WTC11 (cell line): ENCODE data around the gene PDE8B. TPM values are rescaled to one million over a fixed set of nuclear protein-coding genes. Genes with fewer than 3 reads are reported as not detected.

ENCODE experiments used
- ATAC-seq: fragments of 200-7000 bp; cut with Tn5 transposase; 2 replicates; pipeline ENCODE4 v1.10.0; 2021; ENCODE audit warnings: mild to moderate bottlenecking, moderate library complexity
- CTCF ChIA-PET: fragments of 300-600 bp; sonication (Branson Sonifier 250); formaldehyde crosslinking; loops from one replicate; lab custom pipeline; 2021; ENCODE audit warnings: antibody characterized with exemption; lab: Charles Lee
- POLR2A ChIA-PET: fragments of 350-600 bp; sonication (Branson Sonifier 250); formaldehyde crosslinking; loops from one replicate; lab custom pipeline; 2021; ENCODE audit warnings: antibody characterized with exemption; lab: Charles Lee
- DNase-seq: peaks from one replicate; pipeline ENCODE4 v3.0.0; 2021; ENCODE audit warnings: low spot score
- H3K27ac Mint-ChIP-seq: 2 replicates; pipeline ENCODE4 v1.8.0; 2021; ENCODE audit warnings: mixed read lengths
- H3K27me3 Mint-ChIP-seq: 2 replicates; pipeline ENCODE4 v1.8.0; 2021; ENCODE audit warnings: low read depth, mild to moderate bottlenecking, moderate library complexity, mixed read lengths
- H3K36me3 Mint-ChIP-seq: 2 replicates; pipeline ENCODE4 v1.8.0; 2021; ENCODE audit warnings: mixed read lengths
- H3K4me1 Mint-ChIP-seq: 2 replicates; pipeline ENCODE4 v1.8.0; 2022; ENCODE audit warnings: mixed read lengths
- H3K4me3 Mint-ChIP-seq: 2 replicates; pipeline ENCODE4 v1.8.0; 2021; ENCODE audit warnings: mild to moderate bottlenecking, moderate library complexity, mixed read lengths
- H3K9me3 Mint-ChIP-seq: 2 replicates; pipeline ENCODE4 v1.8.0; 2021; ENCODE audit warnings: mixed read lengths
- ATF1 ChIP-seq: sonication (generic); formaldehyde crosslinking; IDR thresholded peaks from 2 replicates; pipeline ENCODE4 v1.8.1; 2023; ENCODE audit warnings: mild to moderate bottlenecking, moderate library complexity, missing genetic modification reagents
- CBFB ChIP-seq: sonication (generic); formaldehyde crosslinking; IDR thresholded peaks from 2 replicates; pipeline ENCODE4 v1.8.1; 2022; ENCODE audit warnings: mild to moderate bottlenecking, low read depth, missing genetic modification reagents
- ESRRA ChIP-seq: sonication (generic); formaldehyde crosslinking; IDR thresholded peaks from 2 replicates; pipeline ENCODE4 v1.8.1; 2022; ENCODE audit warnings: mild to moderate bottlenecking, missing genetic modification reagents, borderline replicate concordance
- FOXK1 ChIP-seq: sonication (generic); formaldehyde crosslinking; IDR thresholded peaks from 2 replicates; pipeline ENCODE4 v1.8.0; 2022; ENCODE audit warnings: mild to moderate bottlenecking, moderate library complexity, missing genetic modification reagents
- FOXP1 ChIP-seq: sonication (generic); formaldehyde crosslinking; IDR thresholded peaks from 2 replicates; pipeline ENCODE4 v1.8.0; 2022; ENCODE audit warnings: missing genetic modification reagents, mild to moderate bottlenecking, moderate library complexity, borderline replicate concordance
- GABPB1 ChIP-seq: sonication (generic); formaldehyde crosslinking; IDR thresholded peaks from 2 replicates; pipeline ENCODE4 v1.8.1; 2023; ENCODE audit warnings: mild to moderate bottlenecking, missing genetic modification reagents
- HMGA2 ChIP-seq: fragments of 250-450 bp; sonication (Bioruptor Pico); IDR thresholded peaks from 2 replicates; pipeline ENCODE4 v1.4.0; 2021; ENCODE audit warnings: mild to moderate bottlenecking, moderate library complexity
- MYBL2 ChIP-seq: sonication (generic); formaldehyde crosslinking; IDR thresholded peaks from 2 replicates; pipeline ENCODE4 v1.8.1; 2023; ENCODE audit warnings: mild to moderate bottlenecking, moderate library complexity, missing genetic modification reagents
- NFYB ChIP-seq: sonication (generic); formaldehyde crosslinking; conservative IDR thresholded peaks from 2 replicates; pipeline ENCODE4 v1.8.0; 2022; ENCODE audit warnings: low read depth, missing genetic modification reagents
- NR2C2 ChIP-seq: sonication (generic); formaldehyde crosslinking; IDR thresholded peaks from 2 replicates; pipeline ENCODE4 v1.8.0; 2022; ENCODE audit warnings: mild to moderate bottlenecking, missing genetic modification reagents
- PRRX2 ChIP-seq: fragments of 250-450 bp; sonication (Bioruptor Pico); IDR thresholded peaks from 2 replicates; pipeline ENCODE4 v1.8.0; 2021; ENCODE audit warnings: mild to moderate bottlenecking
- RELA ChIP-seq: sonication (generic); formaldehyde crosslinking; IDR thresholded peaks from 2 replicates; pipeline ENCODE4 v1.8.1; 2022; ENCODE audit warnings: missing genetic modification reagents, mild to moderate bottlenecking, borderline replicate concordance
- RORB ChIP-seq: fragments of 250-450 bp; sonication (Bioruptor Pico); IDR thresholded peaks from 2 replicates; pipeline ENCODE4 v1.9.0; 2021; ENCODE audit warnings: mild to moderate bottlenecking
- SMAD3 ChIP-seq: sonication (generic); formaldehyde crosslinking; IDR thresholded peaks from 2 replicates; pipeline ENCODE4 v1.8.0; 2022; ENCODE audit warnings: missing genetic modification reagents, mild to moderate bottlenecking, borderline replicate concordance
- SOX15 ChIP-seq: fragments of 250-450 bp; sonication (Bioruptor Pico); IDR thresholded peaks from 2 replicates; pipeline ENCODE4 v1.9.0; 2021; ENCODE audit warnings: mild to moderate bottlenecking
- TCF7 ChIP-seq: sonication (generic); formaldehyde crosslinking; IDR thresholded peaks from 2 replicates; pipeline ENCODE4 v1.8.0; 2022; ENCODE audit warnings: mild to moderate bottlenecking, low read depth, missing genetic modification reagents, moderate library complexity
- ZNF121 ChIP-seq: sonication (generic); formaldehyde crosslinking; IDR thresholded peaks from 2 replicates; pipeline ENCODE4 v1.8.0; 2023; ENCODE audit warnings: missing genetic modification reagents
- ZNF138 ChIP-seq: sonication (generic); formaldehyde crosslinking; conservative IDR thresholded peaks from 2 replicates; pipeline ENCODE4 v1.8.1; 2022; ENCODE audit warnings: mild to moderate bottlenecking, moderate library complexity, missing genetic modification reagents
- ZNF232 ChIP-seq: sonication (generic); formaldehyde crosslinking; IDR thresholded peaks from 2 replicates; pipeline ENCODE4 v1.8.0; 2022; ENCODE audit warnings: mild to moderate bottlenecking, missing genetic modification reagents
- ZNF263 ChIP-seq: sonication (generic); formaldehyde crosslinking; IDR thresholded peaks from 2 replicates; pipeline ENCODE4 v1.8.1; 2022; ENCODE audit warnings: low read depth, mild to moderate bottlenecking, moderate library complexity, missing genetic modification reagents
- ZNF423 ChIP-seq: fragments of 250-450 bp; sonication (Bioruptor Pico); IDR thresholded peaks from 2 replicates; pipeline ENCODE4 v2.1.2; 2022; ENCODE audit warnings: mild to moderate bottlenecking, moderate library complexity
- total RNA-seq: library from RNA; stranded (reverse); gene quantifications from 3 replicates; pipeline ENCODE4 v1.2.3, GENCODE V29; 2021
- TF ChIP-seq, protein P1 (sequence below): sonication (generic); formaldehyde crosslinking; IDR thresholded peaks from 2 replicates; pipeline ENCODE4 v1.8.1; 2023; ENCODE audit warnings: mild to moderate bottlenecking, missing genetic modification reagents
- TF ChIP-seq, protein P2 (sequence below): sonication (generic); formaldehyde crosslinking; IDR thresholded peaks from 2 replicates; pipeline ENCODE4 v1.8.1; 2023; ENCODE audit warnings: mild to moderate bottlenecking, missing genetic modification reagents
- TF ChIP-seq, protein P3 (sequence below): fragments of 250-450 bp; sonication (Bioruptor Pico); IDR thresholded peaks from 2 replicates; pipeline ENCODE4 v2.1.2; 2022; ENCODE audit warnings: mild to moderate bottlenecking, moderate library complexity
- TF ChIP-seq, protein P4 (sequence below): sonication (generic); formaldehyde crosslinking; IDR thresholded peaks from 2 replicates; pipeline ENCODE4 v1.8.0; 2022; ENCODE audit warnings: missing genetic modification reagents

Gene PDE8B
- total RNA-seq, 1 experiment from 2014 or later: 0.31 TPM

DNA sequence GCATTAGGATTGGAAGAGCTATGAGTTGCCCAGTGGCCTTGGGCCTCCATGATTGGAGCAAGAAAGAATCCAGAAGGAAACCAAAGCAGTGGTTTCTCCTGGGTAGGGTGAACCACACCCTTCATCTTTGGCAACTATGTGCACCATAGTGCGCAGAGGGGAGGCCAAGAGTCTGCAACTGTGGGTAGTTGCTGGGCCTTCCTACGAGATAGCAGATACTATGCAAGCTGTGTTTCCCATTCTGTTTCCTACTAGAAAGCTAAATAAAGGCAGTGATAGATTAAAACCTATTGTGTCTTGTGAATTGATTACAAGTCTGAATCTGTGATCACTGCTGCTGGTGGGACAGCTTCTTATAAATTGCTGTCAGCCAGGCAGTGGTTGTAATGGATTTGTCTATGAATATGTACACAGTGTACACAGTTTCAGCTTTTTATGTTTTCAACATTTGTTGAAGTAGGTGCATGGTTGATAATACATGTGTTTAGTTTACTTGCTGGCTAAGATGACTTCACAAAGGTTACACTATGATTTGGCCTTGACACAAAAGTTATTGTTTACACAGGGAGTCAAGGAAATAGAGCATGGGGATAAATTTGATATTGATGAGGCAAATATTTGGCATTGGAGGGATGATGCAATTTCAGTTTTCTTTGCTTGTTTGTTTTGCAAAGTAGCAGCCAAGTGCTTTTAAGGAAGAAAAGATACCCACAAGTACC is 23.7 kb upstream of the PDE8B start:
- TF ChIP-seq ZNF263 (CRISPR knock-in tag) (no peak), GABPB1 (CRISPR knock-in tag) (peak; percentile 91)
- TF ChIP-seq, protein P1, sequence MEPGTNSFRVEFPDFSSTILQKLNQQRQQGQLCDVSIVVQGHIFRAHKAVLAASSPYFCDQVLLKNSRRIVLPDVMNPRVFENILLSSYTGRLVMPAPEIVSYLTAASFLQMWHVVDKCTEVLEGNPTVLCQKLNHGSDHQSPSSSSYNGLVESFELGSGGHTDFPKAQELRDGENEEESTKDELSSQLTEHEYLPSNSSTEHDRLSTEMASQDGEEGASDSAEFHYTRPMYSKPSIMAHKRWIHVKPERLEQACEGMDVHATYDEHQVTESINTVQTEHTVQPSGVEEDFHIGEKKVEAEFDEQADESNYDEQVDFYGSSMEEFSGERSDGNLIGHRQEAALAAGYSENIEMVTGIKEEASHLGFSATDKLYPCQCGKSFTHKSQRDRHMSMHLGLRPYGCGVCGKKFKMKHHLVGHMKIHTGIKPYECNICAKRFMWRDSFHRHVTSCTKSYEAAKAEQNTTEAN (CRISPR knock-in tag): no peak
- H3K27ac Mint-ChIP-seq: no peak overlapping the region
- ChIA-PET CTCF (no interaction called here), POLR2A (interaction anchor here (0.5 kb wide), 1 partner anchor 721 kb away, joined by 4 read pairs; no protein-coding TSS in a partner anchor)
- peaks cover 2% of the 10 kb centered on the region for H3K9me3 Mint-ChIP-seq
- peaks cover 15% of the 10 kb centered on the region for H3K27me3 Mint-ChIP-seq
- DNase-seq (no peak), ATAC-seq (no peak)
- no peaks in the 10 kb centered on the region for H3K36me3 Mint-ChIP-seq
- H3K4me1 Mint-ChIP-seq: peaks cover 3% of the 10 kb centered on the region
- H3K4me3 Mint-ChIP-seq: no peak overlapping the region

DNA sequence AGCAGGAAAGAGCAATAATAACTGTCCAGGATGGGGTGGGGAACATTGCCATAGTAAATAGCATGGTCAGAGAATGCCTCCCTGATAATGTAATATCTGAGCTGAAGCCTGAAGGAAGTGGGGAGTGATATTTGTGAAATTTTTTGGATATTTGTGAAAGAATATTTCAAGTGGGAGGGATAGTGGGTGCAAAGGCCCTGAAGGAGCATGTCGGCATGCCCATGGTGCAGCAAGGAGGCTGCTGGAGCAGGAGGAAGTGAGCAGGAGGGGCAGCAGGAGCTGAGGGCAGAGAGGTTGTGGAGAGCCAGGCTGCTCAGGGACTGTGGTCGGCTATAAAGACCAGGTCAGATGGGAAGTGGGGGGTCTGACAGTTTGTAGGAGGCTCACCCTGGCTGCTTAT is 21.1 kb upstream of the PDE8B start:
- DNase-seq (no peak), ATAC-seq (no peak)
- Mint-ChIP-seq H3K4me3 (no peak overlapping the region), H3K27ac (no peak overlapping the region), H3K4me1 (no peaks in the 10 kb centered on the region), H3K9me3 (peaks cover 25% of the 10 kb centered on the region), H3K36me3 (no peaks in the 10 kb centered on the region), H3K27me3 (peaks cover 3% of the 10 kb centered on the region; the same call in 1 of the 2 replicates)
- CTCF ChIA-PET: no interaction called here
- POLR2A ChIA-PET: no interaction called here
- no peak for TF ChIP-seq SOX15
- no peak for TF ChIP-seq NR2C2 (CRISPR knock-in tag)
- TF ChIP-seq NFYB (CRISPR knock-in tag): no peak
- no peak for TF ChIP-seq FOXK1 (CRISPR knock-in tag)
- no peak for TF ChIP-seq ZNF423
- TF ChIP-seq, protein P2, sequence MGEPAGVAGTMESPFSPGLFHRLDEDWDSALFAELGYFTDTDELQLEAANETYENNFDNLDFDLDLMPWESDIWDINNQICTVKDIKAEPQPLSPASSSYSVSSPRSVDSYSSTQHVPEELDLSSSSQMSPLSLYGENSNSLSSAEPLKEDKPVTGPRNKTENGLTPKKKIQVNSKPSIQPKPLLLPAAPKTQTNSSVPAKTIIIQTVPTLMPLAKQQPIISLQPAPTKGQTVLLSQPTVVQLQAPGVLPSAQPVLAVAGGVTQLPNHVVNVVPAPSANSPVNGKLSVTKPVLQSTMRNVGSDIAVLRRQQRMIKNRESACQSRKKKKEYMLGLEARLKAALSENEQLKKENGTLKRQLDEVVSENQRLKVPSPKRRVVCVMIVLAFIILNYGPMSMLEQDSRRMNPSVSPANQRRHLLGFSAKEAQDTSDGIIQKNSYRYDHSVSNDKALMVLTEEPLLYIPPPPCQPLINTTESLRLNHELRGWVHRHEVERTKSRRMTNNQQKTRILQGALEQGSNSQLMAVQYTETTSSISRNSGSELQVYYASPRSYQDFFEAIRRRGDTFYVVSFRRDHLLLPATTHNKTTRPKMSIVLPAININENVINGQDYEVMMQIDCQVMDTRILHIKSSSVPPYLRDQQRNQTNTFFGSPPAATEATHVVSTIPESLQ (CRISPR knock-in tag): no peak
- no peak for TF ChIP-seq RELA
- no peak for TF ChIP-seq FOXP1 (CRISPR knock-in tag)
- TF ChIP-seq, protein P3, sequence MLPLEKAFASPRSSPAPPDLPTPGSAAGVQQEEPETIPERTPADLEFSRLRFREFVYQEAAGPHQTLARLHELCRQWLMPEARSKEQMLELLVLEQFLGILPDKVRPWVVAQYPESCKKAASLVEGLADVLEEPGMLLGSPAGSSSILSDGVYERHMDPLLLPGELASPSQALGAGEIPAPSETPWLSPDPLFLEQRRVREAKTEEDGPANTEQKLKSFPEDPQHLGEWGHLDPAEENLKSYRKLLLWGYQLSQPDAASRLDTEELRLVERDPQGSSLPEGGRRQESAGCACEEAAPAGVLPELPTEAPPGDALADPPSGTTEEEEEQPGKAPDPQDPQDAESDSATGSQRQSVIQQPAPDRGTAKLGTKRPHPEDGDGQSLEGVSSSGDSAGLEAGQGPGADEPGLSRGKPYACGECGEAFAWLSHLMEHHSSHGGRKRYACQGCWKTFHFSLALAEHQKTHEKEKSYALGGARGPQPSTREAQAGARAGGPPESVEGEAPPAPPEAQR (CRISPR knock-in tag): no peak
- no peak for TF ChIP-seq ZNF263 (CRISPR knock-in tag)

DNA sequence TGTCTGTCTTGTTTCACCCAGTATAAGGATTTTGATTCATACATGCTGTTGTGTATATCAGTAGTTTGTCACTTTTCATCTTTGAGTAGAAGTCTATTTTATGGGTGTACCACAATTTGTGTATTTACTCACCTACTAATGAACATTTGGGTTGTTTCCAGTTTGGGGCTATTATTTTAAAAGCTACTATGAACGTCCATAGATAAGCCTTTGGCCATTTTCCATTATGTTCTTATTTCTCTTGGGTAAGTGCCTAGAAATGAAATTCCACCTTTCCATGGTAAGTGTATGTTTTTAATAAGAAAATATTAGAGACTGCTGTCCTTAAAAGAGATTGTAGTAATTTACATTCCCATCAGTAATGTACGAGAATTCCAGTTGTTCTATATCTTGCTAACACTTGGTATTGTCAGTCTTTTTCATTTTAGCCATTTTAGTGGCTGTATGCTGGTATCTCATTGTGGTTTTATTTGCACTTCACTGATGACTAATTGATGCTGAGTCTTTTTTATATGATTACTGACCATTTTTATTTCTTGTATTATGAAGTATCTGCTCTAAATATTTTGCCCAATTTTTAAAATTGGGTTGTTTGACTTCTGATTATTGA is 17.9 kb upstream of the PDE8B start:
- ATAC-seq (no peak), DNase-seq (no peak)
- CTCF ChIA-PET: no interaction called here
- H3K9me3 Mint-ChIP-seq: peaks cover 45% of the 10 kb centered on the region
- no peaks in the 10 kb centered on the region for H3K36me3 Mint-ChIP-seq
- peaks cover 1% of the 10 kb centered on the region; the same call in 1 of the 2 replicates for H3K27me3 Mint-ChIP-seq
- no peak overlapping the region for H3K27ac Mint-ChIP-seq
- H3K4me1 Mint-ChIP-seq: no peaks in the 10 kb centered on the region
- TF ChIP-seq ZNF138 (CRISPR knock-in tag): no peak
- TF ChIP-seq SMAD3 (CRISPR knock-in tag): no peak
- no peak for TF ChIP-seq ZNF121
- TF ChIP-seq ATF1 (CRISPR knock-in tag): no peak
- no peak for TF ChIP-seq RORB (CRISPR knock-in tag)
- TF ChIP-seq MYBL2 (CRISPR knock-in tag): no peak
- TF ChIP-seq TCF7 (CRISPR knock-in tag): no peak
- TF ChIP-seq ZNF232 (CRISPR knock-in tag): no peak
- TF ChIP-seq, protein P4, sequence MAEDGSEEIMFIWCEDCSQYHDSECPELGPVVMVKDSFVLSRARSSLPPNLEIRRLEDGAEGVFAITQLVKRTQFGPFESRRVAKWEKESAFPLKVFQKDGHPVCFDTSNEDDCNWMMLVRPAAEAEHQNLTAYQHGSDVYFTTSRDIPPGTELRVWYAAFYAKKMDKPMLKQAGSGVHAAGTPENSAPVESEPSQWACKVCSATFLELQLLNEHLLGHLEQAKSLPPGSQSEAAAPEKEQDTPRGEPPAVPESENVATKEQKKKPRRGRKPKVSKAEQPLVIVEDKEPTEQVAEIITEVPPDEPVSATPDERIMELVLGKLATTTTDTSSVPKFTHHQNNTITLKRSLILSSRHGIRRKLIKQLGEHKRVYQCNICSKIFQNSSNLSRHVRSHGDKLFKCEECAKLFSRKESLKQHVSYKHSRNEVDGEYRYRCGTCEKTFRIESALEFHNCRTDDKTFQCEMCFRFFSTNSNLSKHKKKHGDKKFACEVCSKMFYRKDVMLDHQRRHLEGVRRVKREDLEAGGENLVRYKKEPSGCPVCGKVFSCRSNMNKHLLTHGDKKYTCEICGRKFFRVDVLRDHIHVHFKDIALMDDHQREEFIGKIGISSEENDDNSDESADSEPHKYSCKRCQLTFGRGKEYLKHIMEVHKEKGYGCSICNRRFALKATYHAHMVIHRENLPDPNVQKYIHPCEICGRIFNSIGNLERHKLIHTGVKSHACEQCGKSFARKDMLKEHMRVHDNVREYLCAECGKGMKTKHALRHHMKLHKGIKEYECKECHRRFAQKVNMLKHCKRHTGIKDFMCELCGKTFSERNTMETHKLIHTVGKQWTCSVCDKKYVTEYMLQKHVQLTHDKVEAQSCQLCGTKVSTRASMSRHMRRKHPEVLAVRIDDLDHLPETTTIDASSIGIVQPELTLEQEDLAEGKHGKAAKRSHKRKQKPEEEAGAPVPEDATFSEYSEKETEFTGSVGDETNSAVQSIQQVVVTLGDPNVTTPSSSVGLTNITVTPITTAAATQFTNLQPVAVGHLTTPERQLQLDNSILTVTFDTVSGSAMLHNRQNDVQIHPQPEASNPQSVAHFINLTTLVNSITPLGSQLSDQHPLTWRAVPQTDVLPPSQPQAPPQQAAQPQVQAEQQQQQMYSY (CRISPR knock-in tag): no peak
- no peak for TF ChIP-seq ESRRA
- no peak for TF ChIP-seq PRRX2 (CRISPR knock-in tag)
- TF ChIP-seq HMGA2 (CRISPR knock-in tag): no peak
- TF ChIP-seq CBFB (CRISPR knock-in tag): no peak
- no peak overlapping the region for H3K4me3 Mint-ChIP-seq
- POLR2A ChIA-PET: no interaction called here
